Measurements from ENCODE around the gene WWOX.

The WWOX gene

GRCh38 chr16:79098907-79099306, 999.5 kb downstream of the WWOX start:
- TF ChIP-seq CTCF (IDR thresholded peaks at IDR 0.05) = no peak
- no peak overlapping the region for H3K4me3 ChIP-seq
- no peak overlapping the region for H3K27ac ChIP-seq
- no peak for DNase-seq (ENCODE audit: low spot score)

GRCh38 chr16:79099716-79100115, 1000.3 kb downstream of the WWOX start:
- no peak for TF ChIP-seq CTCF (IDR thresholded peaks at IDR 0.05)
- Histone ChIP-seq H3K27ac (no peak overlapping the region), H3K4me3 (no peak overlapping the region)
- no peak for DNase-seq (ENCODE audit: low spot score)

- no peak overlapping the region for H3K27ac ChIP-seq
- H3K4me3 ChIP-seq = no peak overlapping the region
- DNase-seq (ENCODE audit: low spot score) = no peak
- no peak for TF ChIP-seq CTCF (IDR thresholded peaks at IDR 0.05)
These were observed 1001.0 kb downstream of the WWOX start for GRCh38 chr16:79100447-79100846.

GRCh38 chr16:79101491-79101890, 1002.0 kb downstream of the WWOX start:
- Histone ChIP-seq H3K4me3 (no peak overlapping the region), H3K27ac (no peak overlapping the region)
- TF ChIP-seq CTCF (IDR thresholded peaks at IDR 0.05) = no peak
- no peak for DNase-seq (ENCODE audit: low spot score)

- H3K4me3 ChIP-seq = no peak overlapping the region
- no peak for TF ChIP-seq CTCF (IDR thresholded peaks at IDR 0.05)
- H3K27ac ChIP-seq = no peak overlapping the region
- DNase-seq (ENCODE audit: low spot score) = no peak
These were observed 1005.1 kb downstream of the WWOX start for GRCh38 chr16:79104567-79104966.

GRCh38 chr16:79107301-79107700, 1007.8 kb downstream of the WWOX start:
- DNase-seq (ENCODE audit: low spot score) = no peak
- Histone ChIP-seq H3K4me3 (no peak overlapping the region), H3K27ac (no peak overlapping the region)
- no peak for TF ChIP-seq CTCF (IDR thresholded peaks at IDR 0.05)

GRCh38 chr16:79109771-79110170, 1010.3 kb downstream of the WWOX start:
- no peak overlapping the region for H3K27ac ChIP-seq
- H3K4me3 ChIP-seq = no peak overlapping the region
- no peak for TF ChIP-seq CTCF (IDR thresholded peaks at IDR 0.05)
- DNase-seq (ENCODE audit: low spot score) = no peak

All from coronary artery (tissue), 2 donors.